NCI-H226 (cell line): ENCODE measurements around the gene RHCG.
A peak's percentile ranks its signal among the peaks of the same experiment; 100 is the strongest.

Experiments used
- DNase-seq: peaks from one replicate; pipeline ENCODE4 v3.0.0-alpha.2; 2015

RHCG gene

GRCh38 chr15:89502867-89503595 lies 6.6 kb upstream of the RHCG start:
- no peak for DNase-seq

GRCh38 chr15:89501646-89502045 lies 5.3 kb upstream of the RHCG start:
- no peak for DNase-seq

GRCh38 chr15:89500397-89501270 lies 4.3 kb upstream of the RHCG start:
- no peak for DNase-seq

GRCh38 chr15:89499156-89499555 lies 2.8 kb upstream of the RHCG start:
- no peak for DNase-seq

- no peak for DNase-seq
Observed at GRCh38 chr15:89498574-89498906, 2.2 kb upstream of the RHCG start.

GRCh38 chr15:89497231-89497630 lies 848 bp upstream of the RHCG start:
- DNase-seq: no peak

GRCh38 chr15:89495638-89496145 lies 691 bp downstream of the RHCG start:
- no peak for DNase-seq

GRCh38 chr15:89494941-89495637 lies 1.3 kb downstream of the RHCG start:
- DNase-seq: no peak

- no peak for DNase-seq
Observed at GRCh38 chr15:89494031-89494430, 2.4 kb downstream of the RHCG start.

- DNase-seq: no peak
Observed at GRCh38 chr15:89492934-89493631, 3.3 kb downstream of the RHCG start.

GRCh38 chr15:89492111-89492641 lies 4.2 kb downstream of the RHCG start:
- no peak for DNase-seq

GRCh38 chr15:89490814-89491315 lies 5.5 kb downstream of the RHCG start:
- DNase-seq: no peak

- no peak for DNase-seq
Observed at GRCh38 chr15:89490081-89490813, 6.1 kb downstream of the RHCG start.

GRCh38 chr15:89489376-89489775 lies 7.0 kb downstream of the RHCG start:
- DNase-seq: no peak

- no peak for DNase-seq
Observed at GRCh38 chr15:89487791-89488190, 8.6 kb downstream of the RHCG start.

- DNase-seq: no peak
Observed at GRCh38 chr15:89486726-89487050, 9.7 kb downstream of the RHCG start.

- no peak for DNase-seq
Observed at GRCh38 chr15:89483079-89483478, 13.3 kb downstream of the RHCG start.

- peak; percentile 87 for DNase-seq
Observed at GRCh38 chr15:89482139-89482538, 14.2 kb downstream of the RHCG start.

GRCh38 chr15:89480505-89480904 lies 15.9 kb downstream of the RHCG start:
- DNase-seq: no peak

- DNase-seq: no peak
Observed at GRCh38 chr15:89479173-89479572, 17.2 kb downstream of the RHCG start.

- no peak for DNase-seq
Observed at GRCh38 chr15:89477411-89478242, 18.8 kb downstream of the RHCG start.
